K562 (cell line): ENCODE data around the gene BBS1. TPM values are rescaled to one million over a fixed set of nuclear protein-coding genes. Genes with fewer than 3 reads are reported as not detected.

Experiments
- ARID2 ChIP-seq: fragments of 450-650 bp; IDR thresholded peaks from 2 replicates; pipeline ENCODE4 v1.6.1; 2017; ENCODE audit warnings: antibody characterized with exemption, mild to moderate bottlenecking
- CCAR2 ChIP-seq: fragments of 200-400 bp; formaldehyde crosslinking; IDR thresholded peaks from 2 replicates; pipeline ENCODE4 v1.6.1; 2017; ENCODE audit warnings: mild to moderate bottlenecking, low read depth, low read length
- ELF4 ChIP-seq: fragments of 450-650 bp; formaldehyde crosslinking; IDR thresholded peaks from 2 replicates; pipeline ENCODE4 v1.4.0; 2022; ENCODE audit warnings: missing genetic modification characterization
- EP300 ChIP-seq: IDR thresholded peaks from 2 replicates; pipeline ENCODE4 v1.6.1; 2012; ENCODE audit warnings: low read length, improper control_type of control experiment
- FOXA3 ChIP-seq, 2 experiments: fragments of 450-650 bp in 1 of 2; sonication (generic) in 1 of 2; formaldehyde crosslinking; IDR thresholded peaks in 1 of 2; conservative IDR thresholded peaks in 1 of 2; 2 replicates each; pipeline versions ENCODE4 v1.4.0 to v1.8.0; 2020 to 2022; ENCODE audit warnings: mild to moderate bottlenecking in 2 of 2, missing genetic modification reagents in 1 of 2
- HNRNPL ChIP-seq: fragments of 200-400 bp; formaldehyde crosslinking; IDR thresholded peaks from 2 replicates; pipeline ENCODE4 v1.6.1; 2017; ENCODE audit warnings: low read depth, mild to moderate bottlenecking, low read length
- HNRNPLL ChIP-seq: fragments of 200-400 bp; formaldehyde crosslinking; IDR thresholded peaks from 2 replicates; pipeline ENCODE4 v1.6.1; 2017; ENCODE audit warnings: low read length, low read depth, mild to moderate bottlenecking; ENCODE audit not compliant: poor library complexity, severe bottlenecking
- HSF4 ChIP-seq: fragments of 250-450 bp; sonication (Bioruptor Pico); IDR thresholded peaks from 2 replicates; pipeline ENCODE4 v2.1.2; 2022; ENCODE audit warnings: mild to moderate bottlenecking, moderate library complexity, borderline replicate concordance
- MAFK ChIP-seq: IDR thresholded peaks from 2 replicates; pipeline ENCODE4 v1.6.1; 2011; ENCODE audit warnings: low read length, improper control_type of control experiment
- MEF2D ChIP-seq: conservative IDR thresholded peaks from 2 replicates; pipeline ENCODE4 v1.6.1; 2016; ENCODE audit warnings: low read depth, missing genetic modification characterization, missing compliant biosample characterization
- NFE2 ChIP-seq: IDR thresholded peaks from 2 replicates; pipeline ENCODE4 v1.6.1; 2014; ENCODE audit warnings: antibody characterized with exemption, low read depth
- NR2C2 ChIP-seq, 2 experiments: fragments of 200-800 bp in 1 of 2; sonication (Bioruptor generic) in 1 of 2; sonication (generic) in 1 of 2; formaldehyde crosslinking in 1 of 2; IDR thresholded peaks; 2 replicates each; pipeline versions ENCODE4 v1.6.1 to v1.8.0; 2016 to 2022; ENCODE audit warnings: mild to moderate bottlenecking in 1 of 2, missing compliant biosample characterization in 1 of 2, missing genetic modification characterization in 1 of 2, missing genetic modification reagents in 1 of 2
- POLR2B ChIP-seq: fragments of 450-650 bp; IDR thresholded peaks from 2 replicates; pipeline ENCODE4 v1.6.1; 2018; ENCODE audit warnings: low read depth; ENCODE audit not compliant: partially characterized antibody
- RBM17 ChIP-seq: fragments of 200-400 bp; formaldehyde crosslinking; IDR thresholded peaks from 2 replicates; pipeline ENCODE4 v1.6.1; 2017; ENCODE audit warnings: low read depth, mild to moderate bottlenecking, low read length, borderline replicate concordance
- RBM39 ChIP-seq: fragments of 200-400 bp; formaldehyde crosslinking; optimal IDR thresholded peaks from 2 replicates; pipeline ENCODE3; 2018; ENCODE audit warnings: low read depth, low read length
- SRSF9 ChIP-seq: fragments of 200-400 bp; formaldehyde crosslinking; IDR thresholded peaks from 2 replicates; pipeline ENCODE4 v1.6.1; 2017; ENCODE audit warnings: low read depth, low read length, borderline replicate concordance
- U2AF1 ChIP-seq: fragments of 200-400 bp; formaldehyde crosslinking; optimal IDR thresholded peaks from 2 replicates; pipeline ENCODE3; 2017; ENCODE audit warnings: mild to moderate bottlenecking, low read depth, low read length, moderate library complexity
- ZEB2 ChIP-seq: fragments of 450-650 bp; IDR thresholded peaks from 2 replicates; pipeline ENCODE4 v1.6.1; 2016
- ZFX ChIP-seq: sonication (generic); formaldehyde crosslinking; IDR thresholded peaks from 2 replicates; pipeline ENCODE4 v1.8.0; 2022; ENCODE audit warnings: mild to moderate bottlenecking, missing genetic modification reagents, moderate library complexity
- ZNF12 ChIP-seq: sonication (generic); formaldehyde crosslinking; IDR thresholded peaks from 2 replicates; pipeline ENCODE4 v1.4.0; 2020; ENCODE audit warnings: mild to moderate bottlenecking, missing genetic modification reagents
- ZNF174 ChIP-seq: fragments of 250-450 bp; sonication (Bioruptor Pico); IDR thresholded peaks from 2 replicates; pipeline ENCODE4 v1.4.0; 2020; ENCODE audit warnings: mild to moderate bottlenecking
- ZNF354B ChIP-seq: fragments of 250-450 bp; sonication (Bioruptor Pico); IDR thresholded peaks from 2 replicates; pipeline ENCODE4 v1.4.0; 2020
- polyA plus RNA-seq, 8 experiments: library from polyadenylated mRNA; depleted of rRNA in 4 of 8; stranded (reverse) in 5 of 8; unstranded in 3 of 8; fragments of >200 nt; fragmentation: Nextera tagmentation in 2 of 8; fragmentation: Illumina TruSeq in 1 of 8; extraction: Ambion mirVana in 2 of 8; extraction: Trizol in 1 of 8; gene quantifications; 2 replicates each; pipeline versions ENCODE4 v1.2.1 to v1.2.3, GENCODE V29; 2011 to 2014; ENCODE audit warnings: inconsistent platforms in 1 of 8, missing spikeins in 1 of 8
- total RNA-seq, 7 experiments: library from RNA; depleted of rRNA in 6 of 7; stranded (reverse); fragments of >200 nt in 6 of 7; fragmentation: Illumina TruSeq in 2 of 7; extraction: Trizol in 2 of 7; gene quantifications; 2 replicates each; pipeline versions ENCODE4 v1.2.1 to v1.2.3, GENCODE V29; 2011 to 2021; ENCODE audit warnings: low replicate concordance in 1 of 7
- TF ChIP-seq, protein P1 (sequence below): sonication (generic); formaldehyde crosslinking; IDR thresholded peaks from 2 replicates; pipeline ENCODE4 v1.8.1; 2023; ENCODE audit warnings: mild to moderate bottlenecking, missing genetic modification reagents
- TF ChIP-seq, protein P2 (sequence below): fragments of 250-450 bp; sonication (Bioruptor Pico); IDR thresholded peaks from 2 replicates; pipeline ENCODE4 v1.9.0; 2021; ENCODE audit warnings: mild to moderate bottlenecking, inconsistent platforms
- TF ChIP-seq, protein P3 (sequence below): fragments of 250-450 bp; sonication (Bioruptor Pico); IDR thresholded peaks from 2 replicates; pipeline ENCODE4 v1.4.0; 2020

BBS1 gene
- total and polyA plus RNA-seq, 9 of the 15 experiments (the other 6 are each of a cell fraction or from before 2014, with no cell fraction given) = 9.0 to 19.8 (median 12.1) TPM

GRCh38 chr11:66568124-66568916, 57.9 kb downstream of the BBS1 start, which contains the start of gene CTSF (continued):
- no peak for TF ChIP-seq HNRNPL
- no peak for TF ChIP-seq ZNF354B
- TF ChIP-seq, protein P1, sequence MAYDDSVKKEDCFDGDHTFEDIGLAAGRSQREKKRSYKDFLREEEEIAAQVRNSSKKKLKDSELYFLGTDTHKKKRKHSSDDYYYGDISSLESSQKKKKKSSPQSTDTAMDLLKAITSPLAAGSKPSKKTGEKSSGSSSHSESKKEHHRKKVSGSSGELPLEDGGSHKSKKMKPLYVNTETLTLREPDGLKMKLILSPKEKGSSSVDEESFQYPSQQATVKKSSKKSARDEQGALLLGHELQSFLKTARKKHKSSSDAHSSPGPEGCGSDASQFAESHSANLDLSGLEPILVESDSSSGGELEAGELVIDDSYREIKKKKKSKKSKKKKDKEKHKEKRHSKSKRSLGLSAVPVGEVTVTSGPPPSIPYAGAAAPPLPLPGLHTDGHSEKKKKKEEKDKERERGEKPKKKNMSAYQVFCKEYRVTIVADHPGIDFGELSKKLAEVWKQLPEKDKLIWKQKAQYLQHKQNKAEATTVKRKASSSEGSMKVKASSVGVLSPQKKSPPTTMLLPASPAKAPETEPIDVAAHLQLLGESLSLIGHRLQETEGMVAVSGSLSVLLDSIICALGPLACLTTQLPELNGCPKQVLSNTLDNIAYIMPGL = no peak
- no peak for TF ChIP-seq SRSF9
- TF ChIP-seq ZEB2 = no peak
- TF ChIP-seq NFE2 = no peak
- no peak for TF ChIP-seq RBM17
- no peak for TF ChIP-seq HNRNPLL
- peak; percentile 82 for TF ChIP-seq ZFX (CRISPR knock-in tag)
- no peak for TF ChIP-seq MAFK
- TF ChIP-seq ELF4 (CRISPR knock-in tag) = 0 out of 2 replicates have a peak, but pooled peaks have one; percentile 37
- TF ChIP-seq FOXA3 (CRISPR knock-in tag; conservative IDR thresholded peaks at IDR 0.05 in 1 of 2, IDR thresholded peaks at IDR 0.05 in 1 of 2) = peak; percentile 88 to 99
- TF ChIP-seq, protein P2, sequence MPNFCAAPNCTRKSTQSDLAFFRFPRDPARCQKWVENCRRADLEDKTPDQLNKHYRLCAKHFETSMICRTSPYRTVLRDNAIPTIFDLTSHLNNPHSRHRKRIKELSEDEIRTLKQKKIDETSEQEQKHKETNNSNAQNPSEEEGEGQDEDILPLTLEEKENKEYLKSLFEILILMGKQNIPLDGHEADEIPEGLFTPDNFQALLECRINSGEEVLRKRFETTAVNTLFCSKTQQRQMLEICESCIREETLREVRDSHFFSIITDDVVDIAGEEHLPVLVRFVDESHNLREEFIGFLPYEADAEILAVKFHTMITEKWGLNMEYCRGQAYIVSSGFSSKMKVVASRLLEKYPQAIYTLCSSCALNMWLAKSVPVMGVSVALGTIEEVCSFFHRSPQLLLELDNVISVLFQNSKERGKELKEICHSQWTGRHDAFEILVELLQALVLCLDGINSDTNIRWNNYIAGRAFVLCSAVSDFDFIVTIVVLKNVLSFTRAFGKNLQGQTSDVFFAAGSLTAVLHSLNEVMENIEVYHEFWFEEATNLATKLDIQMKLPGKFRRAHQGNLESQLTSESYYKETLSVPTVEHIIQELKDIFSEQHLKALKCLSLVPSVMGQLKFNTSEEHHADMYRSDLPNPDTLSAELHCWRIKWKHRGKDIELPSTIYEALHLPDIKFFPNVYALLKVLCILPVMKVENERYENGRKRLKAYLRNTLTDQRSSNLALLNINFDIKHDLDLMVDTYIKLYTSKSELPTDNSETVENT (CRISPR knock-in tag) = no peak
- no peak for TF ChIP-seq HSF4
- TF ChIP-seq, protein P3, sequence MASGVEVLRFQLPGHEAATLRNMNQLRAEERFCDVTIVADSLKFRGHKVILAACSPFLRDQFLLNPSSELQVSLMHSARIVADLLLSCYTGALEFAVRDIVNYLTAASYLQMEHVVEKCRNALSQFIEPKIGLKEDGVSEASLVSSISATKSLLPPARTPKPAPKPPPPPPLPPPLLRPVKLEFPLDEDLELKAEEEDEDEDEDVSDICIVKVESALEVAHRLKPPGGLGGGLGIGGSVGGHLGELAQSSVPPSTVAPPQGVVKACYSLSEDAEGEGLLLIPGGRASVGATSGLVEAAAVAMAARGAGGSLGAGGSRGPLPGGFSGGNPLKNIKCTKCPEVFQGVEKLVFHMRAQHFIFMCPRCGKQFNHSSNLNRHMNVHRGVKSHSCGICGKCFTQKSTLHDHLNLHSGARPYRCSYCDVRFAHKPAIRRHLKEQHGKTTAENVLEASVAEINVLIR (CRISPR knock-in tag) = no peak
- TF ChIP-seq ARID2 = no peak
- no peak for TF ChIP-seq POLR2B
- TF ChIP-seq U2AF1 = no peak
- TF ChIP-seq NR2C2 (CRISPR knock-in tag; IDR thresholded peaks at IDR 0.05) = 0 out of 2 replicates have a peak, but pooled peaks have one; percentile 37
- peak; percentile 71 for TF ChIP-seq NR2C2 (tag; IDR thresholded peaks at IDR 0.05)
- 0 out of 2 replicates have a peak, but pooled peaks have one; percentile 21 for TF ChIP-seq ZNF12
- no peak for TF ChIP-seq EP300
- TF ChIP-seq RBM39 = no peak
- no peak for TF ChIP-seq ZNF174 (CRISPR knock-in tag)
- TF ChIP-seq MEF2D (tag) = no peak
- TF ChIP-seq CCAR2 = no peak
